GM23248 (cell line): Measurements from ENCODE around the gene ILK.

Source experiments
- EZH2 ChIP-seq: fragments of 200-600 bp; sonication (generic); IDR thresholded peaks from 2 replicates; pipeline ENCODE4 v1.6.1; 2018; ENCODE audit warnings: antibody characterized with exemption, mild to moderate bottlenecking; ENCODE audit not compliant: insufficient read depth, poor library complexity, severe bottlenecking
- EZH2phosphoT487 ChIP-seq: fragments of 200-600 bp; sonication (generic); IDR thresholded peaks from 2 replicates; pipeline ENCODE4 v1.6.1; 2018; ENCODE audit warnings: antibody characterized with exemption, moderate library complexity, mild to moderate bottlenecking, low read depth; ENCODE audit not compliant: insufficient read depth

- no peak for TF ChIP-seq EZH2
- no peak for TF ChIP-seq EZH2phosphoT487
Measured at GRCh38 chr11:6657346-6657745, 53.8 kb downstream of the ILK start.
